BLaER1 treated with 17β-estradiol and CSF1 and Interleukin-3, amounts not matched to agents 10 nM and 100 nM (cell line): ENCODE measurements around the gene C1orf167.

Source experiments
- H3K27ac ChIP-seq, 11 experiments: shearing (Covaris generic); formaldehyde crosslinking; 2 replicates each; pipeline ENCODE4 v1.8.1; 2022
- H3K27me3 ChIP-seq, 11 experiments: shearing (Covaris generic); formaldehyde crosslinking; 2 replicates each; pipeline ENCODE4 v1.8.1; 2022
- H3K36me3 ChIP-seq, 11 experiments: shearing (Covaris generic); formaldehyde crosslinking; 2 replicates each; pipeline ENCODE4 v1.8.1; 2022
- H3K4me1 ChIP-seq, 10 experiments: shearing (Covaris generic); formaldehyde crosslinking; 2 replicates each; pipeline ENCODE4 v1.8.1; 2022
- H3K4me2 ChIP-seq, 11 experiments: shearing (Covaris generic); formaldehyde crosslinking; 2 replicates each; pipeline ENCODE4 v1.8.1; 2022
- H3K4me3 ChIP-seq, 10 experiments: shearing (Covaris generic); formaldehyde crosslinking; 2 replicates each; pipeline ENCODE4 v1.8.1; 2022
- H3K9ac ChIP-seq, 11 experiments: shearing (Covaris generic); formaldehyde crosslinking; 2 replicates each; pipeline ENCODE4 v1.8.1; 2022
- H3K9me3 ChIP-seq, 11 experiments: shearing (Covaris generic); formaldehyde crosslinking; replicated peaks in 1 of 11; 2 replicates each; pipeline ENCODE4 v1.8.1; 2022
- H4K20me1 ChIP-seq, 11 experiments: shearing (Covaris generic); formaldehyde crosslinking; 2 replicates each; pipeline ENCODE4 v1.8.1; 2022
- Cebpa-rat ChIP-seq, 11 experiments: shearing (Covaris generic); IDR thresholded peaks; 2 replicates each; pipeline ENCODE4 v1.8.1; 2022

Gene C1orf167

GRCh38 chr1:11794446-11795237 lies 32.6 kb downstream of the C1orf167 start:
- no peak overlapping the region for H3K4me3 ChIP-seq
- H3K9ac ChIP-seq: no peak overlapping the region
- no peaks in the 10 kb centered on the region; a peak in 3 of 22 replicates for H4K20me1 ChIP-seq
- no peak overlapping the region for H3K4me2 ChIP-seq
- no peaks in the 10 kb centered on the region for H3K9me3 ChIP-seq
- H3K36me3 ChIP-seq: peaks cover 37 to 89% (median 52%) of the 10 kb centered on the region in 11 experiments
- no peak for TF ChIP-seq Cebpa-rat (IDR thresholded peaks at IDR 0.05)
- no peaks in the 10 kb centered on the region for H3K27me3 ChIP-seq
- H3K27ac ChIP-seq: peak overlapping the region in 3 of 11 experiments; percentile 11 to 29 (median 18); a peak in 4 of 22 replicates
- H3K4me1 ChIP-seq: peaks cover 29 to 54% (median 35%) of the 10 kb centered on the region in 10 experiments

GRCh38 chr1:11795238-11795890 lies 33.4 kb downstream of the C1orf167 start:
- no peak for TF ChIP-seq Cebpa-rat (IDR thresholded peaks at IDR 0.05)
- Histone ChIP-seq H3K4me2 (no peak overlapping the region), H4K20me1 (peaks cover 0 to 5% (median 0%) of the 10 kb centered on the region in 11 experiments; a peak in 4 of 22 replicates), H3K9ac (no peak overlapping the region), H3K4me3 (no peak overlapping the region), H3K9me3 (no peaks in the 10 kb centered on the region), H3K27me3 (no peaks in the 10 kb centered on the region), H3K27ac (peak overlapping the region in 1 of 11 experiments; percentile 5; a peak in 3 of 22 replicates), H3K4me1 (peaks cover 21 to 48% (median 28%) of the 10 kb centered on the region in 10 experiments), H3K36me3 (peaks cover 44 to 90% (median 56%) of the 10 kb centered on the region in 11 experiments)

GRCh38 chr1:11796036-11796828 lies 34.2 kb downstream of the C1orf167 start:
- peak overlapping the region in 5 of 11 experiments; percentile 1 to 22 (median 5); a peak in 5 of 22 replicates for H3K27ac ChIP-seq
- peaks cover 53 to 96% (median 64%) of the 10 kb centered on the region in 11 experiments for H3K36me3 ChIP-seq
- peaks cover 13 to 48% (median 25%) of the 10 kb centered on the region in 10 experiments for H3K4me1 ChIP-seq
- H3K9me3 ChIP-seq: no peaks in the 10 kb centered on the region
- H4K20me1 ChIP-seq: peaks cover 0 to 14% (median 0%) of the 10 kb centered on the region in 11 experiments; a peak in 8 of 22 replicates
- H3K9ac ChIP-seq: peak overlapping the region in 6 of 11 experiments; percentile 11 to 42 (median 22); a peak in 9 of 22 replicates
- no peak for TF ChIP-seq Cebpa-rat (IDR thresholded peaks at IDR 0.05)
- no peaks in the 10 kb centered on the region for H3K27me3 ChIP-seq
- peak overlapping the region in 8 of 11 experiments; percentile 2 to 69 (median 42); a peak in 13 of 22 replicates for H3K4me2 ChIP-seq
- no peak overlapping the region for H3K4me3 ChIP-seq

GRCh38 chr1:11797525-11798216 lies 35.7 kb downstream of the C1orf167 start:
- Histone ChIP-seq H3K4me3 (no peak overlapping the region), H3K27ac (no peak overlapping the region; a peak in 1 of 22 replicates), H3K36me3 (peaks cover 54 to 96% (median 70%) of the 10 kb centered on the region in 11 experiments), H3K4me1 (peaks cover 20 to 48% (median 31%) of the 10 kb centered on the region in 10 experiments), H4K20me1 (peaks cover 0 to 15% (median 3%) of the 10 kb centered on the region in 11 experiments; a peak in 11 of 22 replicates), H3K4me2 (no peak overlapping the region), H3K9ac (no peak overlapping the region; a peak in 2 of 22 replicates), H3K27me3 (no peaks in the 10 kb centered on the region), H3K9me3 (no peaks in the 10 kb centered on the region)
- no peak for TF ChIP-seq Cebpa-rat (IDR thresholded peaks at IDR 0.05)

GRCh38 chr1:11799099-11799498 lies 37.1 kb downstream of the C1orf167 start:
- Histone ChIP-seq H3K4me3 (no peak overlapping the region), H3K36me3 (peaks cover 46 to 82% (median 62%) of the 10 kb centered on the region in 11 experiments), H3K27ac (no peak overlapping the region), H4K20me1 (peaks cover 0 to 22% (median 9%) of the 10 kb centered on the region in 11 experiments; a peak in 10 of 22 replicates), H3K4me2 (no peak overlapping the region), H3K27me3 (no peaks in the 10 kb centered on the region), H3K9me3 (no peaks in the 10 kb centered on the region), H3K9ac (no peak overlapping the region), H3K4me1 (peaks cover 34 to 60% (median 41%) of the 10 kb centered on the region in 10 experiments)
- no peak for TF ChIP-seq Cebpa-rat (IDR thresholded peaks at IDR 0.05)

GRCh38 chr1:11799896-11800295 lies 37.9 kb downstream of the C1orf167 start:
- Histone ChIP-seq H3K4me2 (no peak overlapping the region), H3K4me3 (no peak overlapping the region), H3K27ac (no peak overlapping the region), H3K9ac (no peak overlapping the region), H3K27me3 (no peaks in the 10 kb centered on the region), H3K9me3 (no peaks in the 10 kb centered on the region), H3K36me3 (peaks cover 38 to 74% (median 54%) of the 10 kb centered on the region in 11 experiments), H3K4me1 (peaks cover 40 to 65% (median 48%) of the 10 kb centered on the region in 10 experiments), H4K20me1 (peaks cover 0 to 26% (median 9%) of the 10 kb centered on the region in 11 experiments; a peak in 10 of 22 replicates)
- TF ChIP-seq Cebpa-rat (IDR thresholded peaks at IDR 0.05): no peak

- H3K4me3 ChIP-seq: no peak overlapping the region
- no peak overlapping the region; a peak in 1 of 22 replicates for H3K9ac ChIP-seq
- H3K36me3 ChIP-seq: peaks cover 34 to 69% (median 49%) of the 10 kb centered on the region in 11 experiments
- peaks cover 40 to 65% (median 53%) of the 10 kb centered on the region in 10 experiments for H3K4me1 ChIP-seq
- peaks cover 0 to 30% (median 9%) of the 10 kb centered on the region in 11 experiments; a peak in 10 of 22 replicates for H4K20me1 ChIP-seq
- no peaks in the 10 kb centered on the region for H3K27me3 ChIP-seq
- H3K9me3 ChIP-seq: no peaks in the 10 kb centered on the region
- no peak for TF ChIP-seq Cebpa-rat (IDR thresholded peaks at IDR 0.05)
- H3K27ac ChIP-seq: no peak overlapping the region
- H3K4me2 ChIP-seq: 0 out of 22 replicates have a peak overlapping the region, but pooled peaks of 1 of the 11 experiments have one; percentile 97
Measured at GRCh38 chr1:11800391-11800755, 38.4 kb downstream of the C1orf167 start.
